SJSA1 (cell line): Measurements from ENCODE around the gene CDH18. TPM values are rescaled to one million over a fixed set of nuclear protein-coding genes. Genes with fewer than 3 reads are reported as not detected.

Source experiments
- DNase-seq, 2 experiments: peaks; one replicate each; pipeline ENCODE4 v3.0.0-alpha.2; 2015 to 2020; ENCODE audit warnings: low spot score in 2 of 2, low read depth in 1 of 2
- H3K27ac ChIP-seq: fragments of 250-450 bp; sonication (Bioruptor Pico); 2 replicates; pipeline ENCODE4 v1.5.1; 2020; ENCODE audit warnings: mild to moderate bottlenecking, moderate library complexity
- H3K27me3 ChIP-seq: fragments of 250-450 bp; sonication (Bioruptor Pico); replicated peaks from 2 replicates; pipeline ENCODE4 v1.5.1; 2020; ENCODE audit warnings: mild to moderate bottlenecking, moderate library complexity
- H3K36me3 ChIP-seq: fragments of 250-450 bp; sonication (Bioruptor Pico); 2 replicates; pipeline ENCODE4 v1.5.1; 2020; ENCODE audit warnings: mild to moderate bottlenecking
- H3K4me1 ChIP-seq: fragments of 250-450 bp; sonication (Bioruptor Pico); replicated peaks from 2 replicates; pipeline ENCODE4 v1.6.1; 2021; ENCODE audit warnings: mild to moderate bottlenecking
- H3K4me3 ChIP-seq: fragments of 250-450 bp; sonication (Bioruptor Pico); 2 replicates; pipeline ENCODE4 v1.5.1; 2020; ENCODE audit warnings: mild to moderate bottlenecking
- H3K9me3 ChIP-seq: fragments of 250-450 bp; sonication (Bioruptor Pico); replicated peaks from 2 replicates; pipeline ENCODE4 v1.5.1; 2020; ENCODE audit warnings: mild to moderate bottlenecking
- total RNA-seq: library from RNA; depleted of rRNA; stranded (reverse); fragments of >200 nt; shearing (Covaris generic); gene quantifications from 2 replicates; pipeline ENCODE4 v1.2.3, GENCODE V29; 2014

CDH18 gene
- total RNA-seq, 1 experiment from 2014 or later, result not detected

DNA sequence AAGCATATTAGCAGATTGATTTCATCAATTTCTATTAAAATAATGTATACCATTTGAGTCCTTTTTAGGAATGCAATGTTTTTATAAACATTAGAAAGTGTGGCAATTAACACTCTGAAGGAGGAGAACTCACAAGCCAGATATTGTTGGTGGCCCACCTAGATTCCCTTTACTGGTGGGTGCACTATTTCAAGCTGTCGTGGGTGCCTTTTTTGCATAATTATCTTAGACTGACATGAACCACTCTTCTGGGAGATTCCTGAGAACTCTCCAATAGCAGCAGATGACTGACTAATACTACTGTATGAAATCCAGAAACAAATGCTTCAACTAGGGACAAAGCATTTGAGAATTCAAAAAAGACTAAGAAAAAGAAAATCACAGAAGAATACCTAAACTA, 526.0 kb downstream of the CDH18 start:
- DNase-seq, result no peak
- Histone ChIP-seq H3K36me3 (no peaks in the 10 kb centered on the region), H3K4me3 (no peak overlapping the region), H3K27ac (no peak overlapping the region), H3K9me3 (0 out of 2 replicates have a peak, but pooled peaks cover 2% of the 10 kb centered on the region), H3K4me1 (no peaks in the 10 kb centered on the region), H3K27me3 (no peaks in the 10 kb centered on the region)

DNA sequence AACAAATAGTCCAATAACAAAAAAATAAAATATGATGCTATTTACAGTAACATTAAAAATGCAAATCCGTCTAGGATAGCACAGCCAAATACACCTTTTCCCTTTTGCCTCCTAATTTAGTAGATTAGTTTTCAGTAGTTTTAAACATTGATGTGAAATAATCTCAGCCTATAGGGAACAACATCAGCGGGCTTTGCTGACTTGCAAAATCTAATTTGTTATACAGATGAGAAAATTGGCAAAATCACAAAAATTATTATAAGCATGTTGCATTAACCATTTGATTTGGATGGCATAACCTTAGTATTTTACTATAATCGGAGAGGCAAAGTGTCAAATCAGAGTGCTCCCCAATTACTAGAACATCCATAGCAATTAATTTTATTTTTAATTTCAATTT, 563.5 kb downstream of the CDH18 start:
- no peak overlapping the region for H3K27ac ChIP-seq
- no peak for DNase-seq
- peaks cover 3% of the 10 kb centered on the region; the same call in 1 of the 2 replicates for H3K9me3 ChIP-seq
- H3K36me3 ChIP-seq, result no peaks in the 10 kb centered on the region
- H3K27me3 ChIP-seq, result no peaks in the 10 kb centered on the region
- H3K4me3 ChIP-seq, result no peak overlapping the region
- H3K4me1 ChIP-seq, result no peaks in the 10 kb centered on the region
